Stimulated activated CD8-positive, alpha-beta memory T cell treated with anti-CD3 and anti-CD28 coated beads, Interleukin-7, amount 100 ng/mL, for 48 hours (primary cell): ENCODE results near the gene COX4I1.

Experiments used
- DNase-seq, 2 donors: peaks; one replicate each; pipeline ENCODE4 v3.0.0-alpha.2; 2020; ENCODE audit warnings: low read depth in 1 of 2; ENCODE audit errors: extremely low read depth in 1 of 2

The COX4I1 gene

GRCh38 chr16:85799497-85800320, at the start of gene COX4I1, which contains the start of gene EMC8:
Gene COX4I1 (plus strand): TSS chr16:85799695. CDS start chr16:85801206, 1,511 bp downstream.
Gene EMC8 (minus strand): TSS chr16:85799544. CDS start chr16:85799295, 249 bp downstream.
- DNase-seq = peak; percentile 86 to 91

DNA sequence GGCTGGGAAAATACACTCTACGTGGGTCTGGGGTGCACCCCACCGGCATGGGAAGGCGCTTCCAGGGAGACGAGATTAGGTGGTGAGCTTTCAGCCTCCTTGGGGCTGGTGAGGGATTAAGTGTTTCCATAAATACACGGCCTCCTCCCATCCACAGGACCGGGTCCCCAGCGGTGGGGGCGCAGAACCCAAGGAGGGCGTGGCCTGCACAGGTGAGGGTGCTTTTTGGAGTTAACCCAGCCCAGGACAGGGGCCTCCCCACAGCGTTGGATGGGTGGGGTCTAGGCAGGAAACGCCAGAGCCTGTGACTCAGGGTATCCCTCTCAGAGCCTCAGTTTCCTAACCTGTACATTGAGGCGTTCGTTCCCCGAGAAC, 49.7 kb upstream of the COX4I1 start:
- DNase-seq = no peak

- no peak for DNase-seq
Measured at GRCh38 chr16:85750146-85750826, 49.2 kb upstream of the COX4I1 start.

- no peak for DNase-seq
Measured at GRCh38 chr16:85750827-85751697, 48.4 kb upstream of the COX4I1 start, which contains the start of gene C16orf74. Gene C16orf74 (minus strand): TSS chr16:85751096. CDS start chr16:85735217, 15,879 bp downstream.

DNA sequence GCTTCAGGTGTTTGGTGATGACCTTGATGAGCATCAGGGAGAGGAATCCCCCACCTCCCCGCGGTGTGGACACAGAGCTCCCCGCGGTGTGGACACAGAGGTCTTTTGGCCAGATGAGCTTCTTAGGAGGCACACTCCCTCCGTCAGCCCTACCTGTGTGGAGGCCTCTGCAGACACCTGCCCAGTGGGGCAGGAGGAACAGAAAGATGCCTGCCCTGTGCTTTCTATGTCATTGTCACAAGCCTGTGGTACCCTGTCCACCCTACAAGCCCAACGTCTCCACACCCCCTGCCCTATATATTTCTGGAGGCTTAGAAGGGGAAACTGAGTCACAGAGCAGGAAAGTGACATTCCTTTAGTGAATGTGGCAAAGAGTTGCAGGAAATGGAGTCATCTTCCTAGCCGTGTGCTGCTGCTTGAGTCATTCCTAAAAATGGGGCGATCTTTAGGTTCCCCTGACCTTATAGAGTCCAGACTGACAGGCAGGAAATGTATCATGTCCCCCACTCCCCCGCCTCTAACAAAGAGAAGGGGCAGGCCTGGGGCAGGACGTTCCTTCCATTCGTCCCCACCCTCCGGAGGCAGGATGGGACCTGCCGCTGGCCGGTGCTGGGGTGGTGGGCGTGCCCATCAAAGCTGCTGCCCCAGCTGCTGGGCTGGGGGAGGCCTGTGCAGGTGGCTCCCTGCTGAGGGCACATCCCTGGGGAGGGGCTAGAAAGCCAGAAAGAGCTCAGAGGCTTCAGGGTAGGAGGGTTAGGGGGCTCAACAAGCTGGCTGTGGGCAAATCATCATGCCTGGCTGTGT, 47.6 kb upstream of the COX4I1 start:
- no peak for DNase-seq

- DNase-seq = no peak
Measured at GRCh38 chr16:85752511-85753420, 46.7 kb upstream of the COX4I1 start.

GRCh38 chr16:85753559-85753958, 45.9 kb upstream of the COX4I1 start:
- DNase-seq = no peak

DNA sequence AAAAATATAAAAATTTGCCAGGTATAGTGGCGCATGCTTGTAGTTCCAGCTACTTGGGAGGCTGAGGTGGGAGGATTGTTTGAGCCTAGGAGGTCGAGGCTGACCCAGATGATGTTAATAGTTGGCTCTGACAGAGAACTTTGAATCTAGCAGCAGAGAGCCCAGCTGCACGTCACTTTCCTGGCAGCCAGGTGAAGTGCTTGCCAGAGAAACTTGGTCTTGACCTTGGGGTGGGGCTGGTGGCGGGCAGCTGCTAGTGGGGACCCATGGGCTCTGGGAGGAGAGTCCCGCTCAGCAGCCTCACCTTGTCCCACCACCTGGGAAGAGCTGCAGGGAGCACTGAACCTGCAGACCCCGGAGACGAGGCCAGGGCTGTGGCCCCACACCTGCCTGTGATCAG, 45.5 kb upstream of the COX4I1 start:
- no peak for DNase-seq

DNA sequence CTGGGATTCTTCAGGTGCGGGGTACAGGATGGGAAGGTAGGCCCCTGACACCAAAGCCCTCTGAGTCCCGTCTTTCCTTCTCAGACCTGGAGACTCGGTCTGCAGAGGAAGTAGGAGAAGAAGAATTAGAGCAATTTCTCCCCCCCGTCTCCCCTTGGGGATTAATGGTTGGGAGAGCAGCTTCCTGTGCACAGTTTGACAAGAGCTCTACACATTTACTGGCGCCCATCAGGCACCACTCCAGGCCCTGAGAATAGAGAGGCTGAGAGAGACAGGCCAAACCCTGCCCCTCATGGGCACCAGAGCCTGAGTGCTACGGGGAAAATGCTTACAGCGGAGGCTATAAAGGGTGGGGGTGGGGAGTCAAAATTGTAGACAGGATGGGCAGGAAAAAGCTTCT, 45.1 kb upstream of the COX4I1 start:
- no peak for DNase-seq

GRCh38 chr16:85755929-85756768, 43.3 kb upstream of the COX4I1 start:
- no peak for DNase-seq

- DNase-seq = no peak
Measured at GRCh38 chr16:85757341-85757822, 42.1 kb upstream of the COX4I1 start.

- no peak for DNase-seq
Measured at GRCh38 chr16:85759136-85759535, 40.4 kb upstream of the COX4I1 start.

DNA sequence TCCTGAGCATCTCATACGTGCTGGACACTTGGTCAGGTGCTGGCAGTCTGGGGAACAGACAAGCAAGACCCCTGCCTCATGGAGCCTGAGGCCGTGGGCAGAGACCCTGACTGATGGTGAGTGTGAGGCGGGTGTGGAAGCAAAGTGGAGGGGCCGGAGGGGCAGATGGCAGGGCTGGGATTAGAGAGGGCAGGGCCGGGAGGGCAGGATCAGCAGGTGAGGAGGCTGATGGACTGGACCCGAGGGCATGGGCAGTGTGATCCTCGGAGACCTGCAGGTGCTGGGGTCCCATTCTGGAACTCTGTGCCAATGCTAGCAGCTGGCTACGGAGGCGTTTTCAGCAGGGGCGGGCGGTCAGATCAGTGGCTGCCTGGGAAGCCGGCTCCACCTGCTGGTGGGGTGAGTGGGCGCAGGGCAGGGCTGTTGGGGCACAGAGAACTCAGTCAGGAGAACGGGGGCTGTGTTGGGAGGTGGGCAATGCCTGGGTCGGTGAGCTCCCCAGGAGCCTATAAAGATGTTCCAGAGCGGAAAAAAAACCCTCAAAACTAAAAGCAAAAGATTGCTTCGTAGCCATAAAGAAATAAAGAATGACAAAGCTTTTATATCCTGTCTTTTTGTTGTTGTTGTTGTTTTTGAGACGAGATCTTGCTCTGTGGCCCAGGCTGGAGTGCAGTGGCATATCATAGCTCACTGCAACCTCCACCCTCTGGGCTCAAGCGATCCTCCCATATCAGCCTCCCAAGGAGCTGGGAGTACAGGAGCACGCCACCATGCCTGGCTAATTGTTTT, 39.7 kb upstream of the COX4I1 start:
- DNase-seq = no peak

DNA sequence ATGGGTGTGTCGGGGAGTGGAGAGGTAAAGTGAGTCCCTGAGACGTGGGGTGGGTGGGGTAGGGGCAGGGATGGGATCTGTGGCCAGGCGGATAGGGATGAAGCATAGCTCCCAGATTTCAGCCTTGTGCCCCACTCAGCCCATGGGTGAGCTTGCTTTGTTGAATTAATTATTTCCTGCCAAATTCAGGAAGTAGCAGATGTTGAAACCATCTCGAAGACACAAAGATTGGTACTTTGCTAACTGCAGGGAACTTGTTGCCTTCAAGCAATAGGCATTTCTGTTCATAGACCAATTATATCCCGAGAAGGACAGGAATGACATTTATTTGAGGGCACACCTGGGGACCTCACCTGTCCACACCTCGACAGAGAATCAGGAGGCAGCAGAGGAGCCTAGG, 37.6 kb upstream of the COX4I1 start:
- DNase-seq = no peak

GRCh38 chr16:85762970-85763369, 36.5 kb upstream of the COX4I1 start:
- no peak for DNase-seq

GRCh38 chr16:85763616-85764015, 35.9 kb upstream of the COX4I1 start:
- DNase-seq = no peak

- no peak for DNase-seq
Measured at GRCh38 chr16:85765211-85765610, 34.3 kb upstream of the COX4I1 start.
